ENCODE measurements around the gene LILRB3. TPM values are rescaled to one million over a fixed set of nuclear protein-coding genes. Genes with fewer than 3 reads are reported as not detected.

The LILRB3 gene
- total and polyA plus RNA-seq, 4 donors = 0.59 to 5.1 (median 1.3) TPM

DNA sequence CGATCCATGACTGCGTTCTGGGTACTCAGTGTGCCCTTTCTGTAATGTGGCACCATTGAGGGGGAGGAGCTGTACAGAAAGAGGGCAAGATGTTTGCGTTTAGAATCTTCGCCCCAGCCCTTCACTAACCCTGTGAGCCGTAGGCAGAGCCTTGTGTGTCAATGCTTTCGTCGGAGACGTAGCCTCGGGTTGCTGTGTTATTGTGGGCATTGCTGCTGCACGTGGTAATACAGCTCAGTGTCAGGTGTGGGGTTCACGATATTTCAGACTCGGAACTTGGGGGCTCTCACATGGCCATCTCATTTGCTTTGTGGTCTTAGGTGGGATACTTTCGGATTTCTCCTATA lies 16.0 kb downstream of the LILRB3 start:
- peaks cover 24% of the 10 kb centered on the region for H3K4me1 ChIP-seq (ENCODE audit: control insufficient read depth, insufficient read depth, low read length)
- H3K36me3 ChIP-seq (ENCODE audit: control insufficient read depth, insufficient read depth, low read length) = peaks cover 73% of the 10 kb centered on the region
- 86% methylated on average over 13 of the region's 13 CpGs for WGBS (ENCODE audit: insufficient coverage)
- H3K27me3 ChIP-seq (ENCODE audit: control insufficient read depth, insufficient read depth, low read length) = no peaks in the 10 kb centered on the region
- no peak overlapping the region for H3K27ac ChIP-seq (ENCODE audit: low read depth, low read length)
- H3K9me3 ChIP-seq (ENCODE audit: control insufficient read depth, insufficient read depth, low read length) = no peaks in the 10 kb centered on the region
- no peak overlapping the region for H3K4me3 ChIP-seq (ENCODE audit: low read depth, low read length)
- DNase-seq (ENCODE audit: low read depth in 4 of 6, low spot score in 6 of 6) = no peak

DNA sequence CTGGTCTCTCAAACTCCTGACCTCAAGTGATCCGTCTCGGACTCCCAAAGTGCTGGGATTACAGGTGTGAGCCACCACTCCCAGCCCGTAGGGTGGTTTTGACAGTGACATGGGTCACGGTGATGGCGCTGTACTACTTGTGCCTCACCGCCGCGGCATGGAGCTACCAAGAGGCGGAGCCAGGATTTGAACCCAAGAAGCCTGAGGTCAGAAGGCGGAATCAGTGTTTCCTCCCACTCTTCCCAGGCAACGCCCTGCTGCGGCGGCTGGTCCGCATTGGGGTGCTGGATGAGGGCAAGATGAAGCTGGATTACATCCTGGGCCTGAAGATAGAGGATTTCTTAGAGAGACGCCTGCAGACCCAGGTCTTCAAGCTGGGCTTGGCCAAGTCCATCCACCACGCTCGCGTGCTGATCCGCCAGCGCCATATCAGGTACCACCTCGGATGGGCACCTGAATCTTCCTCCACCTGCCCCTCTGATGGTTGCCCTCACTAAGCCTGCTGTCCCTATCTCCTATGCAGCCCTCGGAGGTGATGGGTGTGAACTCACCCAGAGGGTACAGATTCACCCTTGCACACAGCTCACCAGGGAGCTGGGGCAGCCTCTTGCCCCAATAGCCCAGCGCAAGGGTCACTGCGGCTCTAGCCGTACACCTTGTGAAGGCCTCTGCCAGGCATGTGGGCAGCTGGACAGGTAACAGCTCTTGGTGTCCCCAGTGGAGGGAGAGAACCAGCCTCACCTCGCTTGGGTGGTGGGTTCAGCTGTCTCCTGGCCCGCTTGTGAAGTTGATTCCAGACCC lies 16.6 kb downstream of the LILRB3 start:
- H3K36me3 ChIP-seq (ENCODE audit: control insufficient read depth, insufficient read depth, low read length) = peaks cover 76% of the 10 kb centered on the region
- no peak overlapping the region for H3K4me3 ChIP-seq (ENCODE audit: low read depth, low read length)
- no peak for DNase-seq (ENCODE audit: low read depth in 4 of 6, low spot score in 6 of 6)
- H3K4me1 ChIP-seq (ENCODE audit: control insufficient read depth, insufficient read depth, low read length) = peaks cover 30% of the 10 kb centered on the region
- WGBS (ENCODE audit: insufficient coverage) = 94% methylated on average over 22 of the region's 27 CpGs
- no peaks in the 10 kb centered on the region for H3K27me3 ChIP-seq (ENCODE audit: control insufficient read depth, insufficient read depth, low read length)
- H3K27ac ChIP-seq (ENCODE audit: low read depth, low read length) = no peak overlapping the region
- H3K9me3 ChIP-seq (ENCODE audit: control insufficient read depth, insufficient read depth, low read length) = no peaks in the 10 kb centered on the region

DNA sequence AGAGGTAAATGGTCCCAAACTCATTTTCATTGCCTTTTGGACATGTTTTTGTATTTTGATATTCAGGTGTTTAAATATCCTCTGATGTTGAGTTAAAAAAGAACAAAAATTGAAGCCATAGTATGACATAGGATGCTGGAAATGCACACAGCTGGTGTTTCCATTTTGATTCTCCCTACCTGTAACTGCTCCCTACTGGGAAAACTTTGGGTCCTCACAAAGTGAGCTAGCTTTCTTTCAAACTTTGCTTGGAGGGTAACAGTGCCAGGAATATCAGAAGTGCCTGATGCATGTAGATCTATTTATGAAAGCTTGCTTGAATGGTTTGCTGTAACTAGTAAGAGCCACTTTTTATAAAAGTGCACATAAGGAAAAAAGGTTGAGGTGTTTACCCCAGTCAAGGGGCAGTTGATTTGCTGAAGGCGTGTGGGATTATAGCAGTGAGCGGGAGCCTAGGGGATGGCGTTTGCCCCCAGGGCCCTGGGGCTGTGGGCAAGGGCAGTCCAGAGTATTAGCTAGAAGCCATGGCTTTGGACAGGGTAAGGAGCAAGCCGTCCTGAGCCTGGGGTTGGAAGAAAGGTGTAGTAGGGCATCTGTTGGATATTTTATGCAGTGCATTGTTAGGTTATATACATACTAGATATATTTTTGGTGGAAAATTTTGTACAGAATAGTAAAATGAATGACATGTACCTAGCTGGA lies 17.9 kb downstream of the LILRB3 start:
- H3K27ac ChIP-seq (ENCODE audit: low read depth, low read length) = no peak overlapping the region
- H3K9me3 ChIP-seq (ENCODE audit: control insufficient read depth, insufficient read depth, low read length) = no peaks in the 10 kb centered on the region
- H3K36me3 ChIP-seq (ENCODE audit: control insufficient read depth, insufficient read depth, low read length) = peaks cover 77% of the 10 kb centered on the region
- no peak for DNase-seq (ENCODE audit: low read depth in 4 of 6, low spot score in 6 of 6)
- H3K27me3 ChIP-seq (ENCODE audit: control insufficient read depth, insufficient read depth, low read length) = no peaks in the 10 kb centered on the region
- WGBS (ENCODE audit: insufficient coverage) = 81% methylated on average over 3 of the region's 4 CpGs
- H3K4me3 ChIP-seq (ENCODE audit: low read depth, low read length) = no peak overlapping the region
- peaks cover 32% of the 10 kb centered on the region for H3K4me1 ChIP-seq (ENCODE audit: control insufficient read depth, insufficient read depth, low read length)

DNA sequence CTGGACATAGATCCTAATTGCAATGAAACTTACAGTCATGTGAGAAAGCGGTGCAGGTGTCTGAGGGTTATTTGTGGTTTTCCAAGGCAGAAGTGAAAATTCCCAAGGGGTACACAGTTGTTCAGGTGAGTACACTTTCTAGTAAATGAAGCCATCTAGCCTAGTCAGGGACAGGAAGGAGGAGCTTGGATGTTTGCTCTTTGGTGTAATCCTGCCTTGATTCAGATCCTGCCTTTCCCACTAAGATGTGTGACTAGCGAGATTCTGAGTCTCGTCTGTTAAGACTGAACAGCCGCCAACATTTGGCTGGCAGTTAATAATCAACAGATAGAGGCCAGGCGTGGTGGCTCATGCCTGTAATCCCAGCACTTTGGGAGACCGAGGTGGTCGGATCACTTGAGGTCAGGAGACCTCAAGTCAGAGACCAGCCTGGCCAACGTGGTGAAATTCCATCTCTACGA lies 19.6 kb downstream of the LILRB3 start:
- no peak overlapping the region for H3K4me3 ChIP-seq (ENCODE audit: low read depth, low read length)

DNA sequence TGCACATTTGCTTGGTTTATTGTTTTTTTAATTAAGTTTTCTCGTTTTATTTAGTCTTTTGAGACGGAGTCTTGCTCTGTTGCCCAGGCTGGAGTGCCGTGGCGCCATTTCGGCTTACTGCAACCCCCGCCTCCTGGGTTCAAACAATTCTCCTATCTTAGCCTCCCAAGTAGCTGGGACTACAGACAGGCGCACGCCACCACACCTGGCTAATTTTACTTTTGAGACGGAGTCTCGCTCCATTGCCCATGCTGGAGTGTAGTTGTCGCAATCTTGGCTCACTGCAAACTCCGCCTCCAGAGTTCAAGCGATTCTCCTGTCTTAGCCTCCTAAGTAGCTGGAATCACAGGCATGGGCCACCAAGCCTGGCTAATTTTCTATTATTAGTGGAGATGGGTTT lies 20.8 kb downstream of the LILRB3 start:
- WGBS (ENCODE audit: insufficient coverage) = 82% methylated on average over 12 of the region's 13 CpGs
- Histone ChIP-seq H3K4me3 (ENCODE audit: low read depth, low read length) (peak overlapping the region; percentile 65), H3K36me3 (ENCODE audit: control insufficient read depth, insufficient read depth, low read length) (peaks cover 50% of the 10 kb centered on the region), H3K9me3 (ENCODE audit: control insufficient read depth, insufficient read depth, low read length) (no peaks in the 10 kb centered on the region), H3K27ac (ENCODE audit: low read depth, low read length) (no peak overlapping the region), H3K27me3 (ENCODE audit: control insufficient read depth, insufficient read depth, low read length) (no peaks in the 10 kb centered on the region), H3K4me1 (ENCODE audit: control insufficient read depth, insufficient read depth, low read length) (peaks cover 18% of the 10 kb centered on the region)
- no peak for DNase-seq (ENCODE audit: low read depth in 4 of 6, low spot score in 6 of 6)

More for the DNA sequence above, 19.6 kb downstream of the LILRB3 start:
- Histone ChIP-seq H3K36me3 (ENCODE audit: control insufficient read depth, insufficient read depth, low read length) (peaks cover 62% of the 10 kb centered on the region), H3K9me3 (ENCODE audit: control insufficient read depth, insufficient read depth, low read length) (no peaks in the 10 kb centered on the region), H3K27ac (ENCODE audit: low read depth, low read length) (no peak overlapping the region), H3K27me3 (ENCODE audit: control insufficient read depth, insufficient read depth, low read length) (no peaks in the 10 kb centered on the region), H3K4me1 (ENCODE audit: control insufficient read depth, insufficient read depth, low read length) (peaks cover 18% of the 10 kb centered on the region)
- no peak for DNase-seq (ENCODE audit: low read depth in 4 of 6, low spot score in 6 of 6)
- 77% methylated on average over 7 of the region's 9 CpGs for WGBS (ENCODE audit: insufficient coverage)

DNA sequence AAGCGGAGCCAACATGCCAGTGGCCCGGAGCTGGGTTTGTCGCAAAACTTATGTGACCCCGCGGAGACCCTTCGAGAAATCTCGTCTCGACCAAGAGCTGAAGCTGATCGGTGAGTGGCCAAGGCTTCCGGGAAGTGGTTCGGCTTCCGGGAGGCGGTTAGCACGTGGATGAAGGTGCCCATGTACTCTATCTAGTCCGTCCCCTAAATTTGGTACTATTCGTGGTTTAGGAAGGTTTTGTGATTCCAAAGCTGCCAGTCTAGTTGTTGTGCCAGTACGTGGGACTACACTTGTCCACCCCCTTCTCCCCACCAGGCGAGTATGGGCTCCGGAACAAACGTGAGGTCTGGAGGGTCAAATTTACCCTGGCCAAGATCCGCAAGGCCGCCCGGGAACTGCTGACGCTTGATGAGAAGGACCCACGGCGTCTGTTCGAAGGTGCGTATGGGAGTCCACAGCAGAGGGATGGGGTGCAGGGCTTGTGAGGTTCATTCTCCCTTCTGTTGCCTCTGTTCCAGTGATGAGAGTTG lies 21.6 kb downstream of the LILRB3 start:
- peaks cover 45% of the 10 kb centered on the region for H3K36me3 ChIP-seq (ENCODE audit: control insufficient read depth, insufficient read depth, low read length)
- DNase-seq (ENCODE audit: low read depth in 4 of 6, low spot score in 6 of 6) = no peak
- peak overlapping the region; percentile 65 for H3K4me3 ChIP-seq (ENCODE audit: low read depth, low read length)
- peaks cover 18% of the 10 kb centered on the region for H3K4me1 ChIP-seq (ENCODE audit: control insufficient read depth, insufficient read depth, low read length)
- H3K27ac ChIP-seq (ENCODE audit: low read depth, low read length) = peak overlapping the region; percentile 86
- no peaks in the 10 kb centered on the region for H3K27me3 ChIP-seq (ENCODE audit: control insufficient read depth, insufficient read depth, low read length)
- H3K9me3 ChIP-seq (ENCODE audit: control insufficient read depth, insufficient read depth, low read length) = no peaks in the 10 kb centered on the region
- WGBS (ENCODE audit: insufficient coverage) = 5% methylated on average over 21 of the region's 28 CpGs

DNA sequence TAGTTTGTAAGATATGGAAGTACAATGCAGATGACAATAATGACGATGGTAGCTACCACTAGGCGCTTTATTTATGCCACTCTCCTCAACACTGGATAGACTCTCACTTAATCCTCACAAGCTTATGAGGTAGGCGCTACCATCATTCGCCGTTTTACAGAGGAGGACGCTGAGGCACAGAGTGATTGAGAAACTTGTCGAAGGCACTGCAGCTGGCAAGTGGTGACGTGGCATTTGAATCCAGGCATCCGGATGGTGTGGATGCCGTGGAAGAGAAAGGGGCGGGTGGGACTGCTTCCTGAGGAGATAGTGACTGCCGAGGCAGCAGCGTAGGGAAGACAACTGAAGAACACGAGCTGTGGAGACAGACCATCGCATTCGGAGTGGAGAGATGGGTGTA lies 23.4 kb downstream of the LILRB3 start:
- Histone ChIP-seq H3K9me3 (ENCODE audit: control insufficient read depth, insufficient read depth, low read length) (no peaks in the 10 kb centered on the region), H3K27ac (ENCODE audit: low read depth, low read length) (no peak overlapping the region), H3K4me3 (ENCODE audit: low read depth, low read length) (no peak overlapping the region), H3K4me1 (ENCODE audit: control insufficient read depth, insufficient read depth, low read length) (peaks cover 18% of the 10 kb centered on the region), H3K27me3 (ENCODE audit: control insufficient read depth, insufficient read depth, low read length) (no peaks in the 10 kb centered on the region), H3K36me3 (ENCODE audit: control insufficient read depth, insufficient read depth, low read length) (peaks cover 42% of the 10 kb centered on the region)
- 93% methylated on average over 7 of the region's 16 CpGs for WGBS (ENCODE audit: insufficient coverage)
- DNase-seq (ENCODE audit: low read depth in 4 of 6, low spot score in 6 of 6) = no peak

DNA sequence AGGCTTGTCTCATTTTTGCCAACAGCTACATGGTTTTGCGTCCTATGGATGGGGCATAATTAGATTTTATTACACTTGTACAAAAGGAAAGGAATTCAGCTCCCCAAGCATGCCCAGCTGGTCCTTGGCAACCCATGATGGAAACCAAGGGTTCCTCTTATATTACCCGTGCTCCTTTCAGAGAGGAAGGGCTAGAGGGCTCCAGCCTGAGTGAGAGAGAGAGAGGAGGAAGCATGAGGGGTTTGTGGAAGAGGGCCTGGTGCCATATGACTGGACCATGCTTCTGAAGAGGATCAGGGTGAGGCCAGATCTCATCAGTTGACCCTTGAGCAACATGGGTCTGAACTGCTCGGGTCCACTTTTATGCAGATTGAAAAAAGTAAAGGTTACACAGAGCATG lies 25.7 kb downstream of the LILRB3 start:
- no peaks in the 10 kb centered on the region for H3K9me3 ChIP-seq (ENCODE audit: control insufficient read depth, insufficient read depth, low read length)
- H3K27ac ChIP-seq (ENCODE audit: low read depth, low read length) = no peak overlapping the region
- no peak overlapping the region for H3K4me3 ChIP-seq (ENCODE audit: low read depth, low read length)
- peaks cover 37% of the 10 kb centered on the region for H3K36me3 ChIP-seq (ENCODE audit: control insufficient read depth, insufficient read depth, low read length)
- no peaks in the 10 kb centered on the region for H3K27me3 ChIP-seq (ENCODE audit: control insufficient read depth, insufficient read depth, low read length)
- WGBS (ENCODE audit: insufficient coverage) = 57% methylated on average over 1 of the region's 3 CpGs
- no peak for DNase-seq (ENCODE audit: low read depth in 4 of 6, low spot score in 6 of 6)
- H3K4me1 ChIP-seq (ENCODE audit: control insufficient read depth, insufficient read depth, low read length) = peaks cover 21% of the 10 kb centered on the region

DNA sequence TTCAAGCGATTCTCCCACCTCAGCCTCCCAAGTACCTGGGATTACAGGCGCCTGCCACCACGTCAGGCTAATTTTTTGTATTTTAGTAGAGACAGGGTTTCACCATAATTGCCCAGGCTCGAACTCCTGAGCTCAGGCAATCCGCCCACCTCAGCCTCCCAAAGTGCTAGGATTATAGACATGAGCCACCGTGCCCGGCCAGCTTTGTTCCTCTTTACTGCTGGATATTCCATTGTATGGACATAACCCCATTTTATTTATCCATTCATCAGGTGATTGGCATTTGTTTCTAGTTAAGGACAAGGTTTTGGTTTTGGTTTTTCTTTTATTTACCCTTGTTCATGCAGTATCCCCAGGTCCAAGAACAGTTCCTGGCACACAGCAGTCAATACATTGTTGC lies 26.3 kb downstream of the LILRB3 start:
- WGBS (ENCODE audit: insufficient coverage) = 93% methylated on average over 2 of the region's 7 CpGs
- H3K4me1 ChIP-seq (ENCODE audit: control insufficient read depth, insufficient read depth, low read length) = peaks cover 21% of the 10 kb centered on the region

More for the DNA sequence above, 26.3 kb downstream of the LILRB3 start:
- Histone ChIP-seq H3K27me3 (ENCODE audit: control insufficient read depth, insufficient read depth, low read length) (no peaks in the 10 kb centered on the region), H3K36me3 (ENCODE audit: control insufficient read depth, insufficient read depth, low read length) (peaks cover 38% of the 10 kb centered on the region), H3K27ac (ENCODE audit: low read depth, low read length) (no peak overlapping the region), H3K4me3 (ENCODE audit: low read depth, low read length) (no peak overlapping the region), H3K9me3 (ENCODE audit: control insufficient read depth, insufficient read depth, low read length) (no peaks in the 10 kb centered on the region)
- DNase-seq (ENCODE audit: low read depth in 4 of 6, low spot score in 6 of 6) = no peak

Measured in spinal cord (tissue), 10 donors.